ENCODE measurements around the gene PLPP4.
"Not testable (repeated sequence)": the region's sequence is repeated elsewhere in the genome, so short reads cannot be mapped to it uniquely, and the experiment has no call there.

DNA sequence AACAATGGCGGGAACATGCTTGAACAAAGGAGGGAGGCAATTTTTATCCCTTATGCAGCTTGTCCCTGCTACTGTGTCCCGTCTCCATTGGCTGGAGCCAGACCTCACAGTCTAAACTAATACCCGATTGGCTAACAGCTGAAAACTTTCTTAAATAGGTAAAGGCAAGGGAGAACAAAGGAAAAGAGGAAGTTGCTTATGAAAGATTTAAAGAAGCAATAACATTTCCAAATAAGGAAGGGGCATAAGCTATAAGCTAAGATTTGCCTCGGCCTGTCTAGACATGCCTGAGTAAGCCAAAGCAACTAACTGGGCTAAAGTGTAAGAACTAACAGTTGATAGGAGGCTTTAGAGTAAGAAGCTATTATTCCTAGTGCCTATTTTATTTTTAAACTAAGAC lies 47.2 kb downstream of the PLPP4 start:
- TF ChIP-seq CTCF (IDR thresholded peaks at IDR 0.05; ENCODE audit: extremely low read depth in 1 of 2, insufficient read depth in 1 of 2, low read depth in 1 of 2, low read length in 2 of 2); POLR2AphosphoS5 (IDR thresholded peaks at IDR 0.05; ENCODE audit: insufficient read depth, low read depth, low read length); POLR2A (IDR thresholded peaks at IDR 0.05; ENCODE audit: low read depth, low read length): not testable (repeated sequence)
